Astrocyte (in vitro differentiated cells and primary cell): ENCODE results near the gene ABCG5. TPM values are rescaled to one million over a fixed set of nuclear protein-coding genes. Genes with fewer than 3 reads are reported as not detected.

Source experiments
- DNase-seq: peaks from one replicate; pipeline ENCODE4 v3.0.0-alpha.2; 2010; ENCODE audit warnings: low read depth
- FAIRE-seq: peaks from 2 replicates; lab custom pipeline; 2011; peaks lifted over from hg19 to GRCh38; lab: Jason Lieb, UNC
- H2AFZ ChIP-seq: 2 replicates; pipeline ENCODE4 v1.6.0; 2012; ENCODE audit warnings: low read depth, low read length, inconsistent platforms
- H3K27ac ChIP-seq: 2 replicates; pipeline ENCODE4 v1.5.1; 2011; ENCODE audit warnings: low read depth, low read length, inconsistent platforms
- H3K27me3 ChIP-seq: 2 replicates; pipeline ENCODE4 v1.6.0; 2011; ENCODE audit warnings: low read length, inconsistent platforms; ENCODE audit not compliant: insufficient read depth
- H3K36me3 ChIP-seq: 2 replicates; pipeline ENCODE4 v1.5.1; 2011; ENCODE audit warnings: low read length, inconsistent platforms; ENCODE audit not compliant: insufficient read depth
- H3K4me1 ChIP-seq: 2 replicates; pipeline ENCODE4 v1.5.1; 2011; ENCODE audit warnings: low read length, inconsistent platforms; ENCODE audit not compliant: insufficient read depth
- H3K4me2 ChIP-seq: 2 replicates; pipeline ENCODE4 v1.6.0; 2012; ENCODE audit warnings: low read length, inconsistent platforms
- H3K4me3 ChIP-seq: 2 replicates; pipeline ENCODE4 v1.5.1; 2011; ENCODE audit warnings: low read depth, mild to moderate bottlenecking, low read length, inconsistent platforms; ENCODE audit not compliant: insufficient read depth
- H3K79me2 ChIP-seq: 2 replicates; pipeline ENCODE4 v1.6.0; 2012; ENCODE audit warnings: mild to moderate bottlenecking, low read length, inconsistent platforms; ENCODE audit not compliant: insufficient read depth
- H3K9ac ChIP-seq: 2 replicates; pipeline ENCODE4 v1.6.0; 2012; ENCODE audit warnings: mild to moderate bottlenecking, low read length, inconsistent platforms
- H3K9me3 ChIP-seq: 2 replicates; pipeline ENCODE4 v1.5.1; 2012; ENCODE audit warnings: low read depth, mild to moderate bottlenecking, low read length, inconsistent platforms; ENCODE audit not compliant: insufficient read depth
- H4K20me1 ChIP-seq: 2 replicates; pipeline ENCODE4 v1.6.0; 2012; ENCODE audit warnings: low read length, inconsistent platforms; ENCODE audit not compliant: insufficient read depth
- H3K27ac Mint-ChIP-seq: one replicate; pipeline ENCODE4 v1.8.0; 2021; ENCODE audit warnings: mild to moderate bottlenecking, mixed read lengths; ENCODE audit not compliant: unreplicated experiment
- H3K27me3 Mint-ChIP-seq: one replicate; pipeline ENCODE4 v1.8.0; 2021; ENCODE audit warnings: low read depth, mixed read lengths; ENCODE audit not compliant: unreplicated experiment
- H3K36me3 Mint-ChIP-seq: one replicate; pipeline ENCODE4 v1.8.0; 2021; ENCODE audit warnings: low read depth, mixed read lengths; ENCODE audit not compliant: unreplicated experiment
- H3K4me1 Mint-ChIP-seq: one replicate; pipeline ENCODE4 v1.8.0; 2021; ENCODE audit warnings: low read depth, mixed read lengths; ENCODE audit not compliant: unreplicated experiment
- H3K4me3 Mint-ChIP-seq: one replicate; pipeline ENCODE4 v1.8.0; 2021; ENCODE audit warnings: mild to moderate bottlenecking, moderate library complexity, mixed read lengths; ENCODE audit not compliant: unreplicated experiment
- H3K9me3 Mint-ChIP-seq: one replicate; pipeline ENCODE4 v1.8.0; 2021; ENCODE audit warnings: mild to moderate bottlenecking, mixed read lengths; ENCODE audit not compliant: unreplicated experiment
- EZH2 ChIP-seq: IDR thresholded peaks from 2 replicates; pipeline ENCODE4 v1.6.1; 2012; ENCODE audit warnings: mild to moderate bottlenecking, low read length, inconsistent platforms; ENCODE audit not compliant: insufficient read depth
- total RNA-seq: library from RNA; stranded (reverse); gene quantifications from 2 replicates; pipeline ENCODE4 v1.2.1, GENCODE V29; 2021
- TF ChIP-seq, protein P1 (sequence below): IDR thresholded peaks from 2 replicates; pipeline ENCODE4 v1.5.1; 2011; ENCODE audit warnings: low read depth, mild to moderate bottlenecking, inconsistent platforms, low read length, moderate library complexity; ENCODE audit not compliant: insufficient read depth

ABCG5 gene
- total RNA-seq, 1 donor from 2014 or later: not detected

DNA sequence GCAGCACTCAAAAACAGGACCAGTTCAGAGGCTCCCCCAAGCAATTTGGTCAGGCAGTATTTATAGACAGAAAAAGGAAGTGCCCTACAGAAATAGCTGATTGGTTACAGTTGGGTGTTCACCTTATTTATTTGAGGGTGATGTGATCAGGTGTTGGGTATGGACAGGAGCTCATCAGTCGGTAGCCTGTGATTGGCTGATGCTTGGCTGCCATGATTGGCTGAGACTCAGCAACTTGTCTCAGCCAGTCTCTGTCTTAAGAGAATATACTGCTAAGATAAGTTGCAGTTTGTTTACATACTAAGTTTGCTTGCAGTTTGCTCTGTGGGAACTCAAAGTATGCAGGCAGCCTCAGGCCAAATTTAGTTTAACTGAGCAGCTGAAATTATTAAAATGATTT lies 9.6 kb upstream of the ABCG5 start:
- TF ChIP-seq, protein P1, sequence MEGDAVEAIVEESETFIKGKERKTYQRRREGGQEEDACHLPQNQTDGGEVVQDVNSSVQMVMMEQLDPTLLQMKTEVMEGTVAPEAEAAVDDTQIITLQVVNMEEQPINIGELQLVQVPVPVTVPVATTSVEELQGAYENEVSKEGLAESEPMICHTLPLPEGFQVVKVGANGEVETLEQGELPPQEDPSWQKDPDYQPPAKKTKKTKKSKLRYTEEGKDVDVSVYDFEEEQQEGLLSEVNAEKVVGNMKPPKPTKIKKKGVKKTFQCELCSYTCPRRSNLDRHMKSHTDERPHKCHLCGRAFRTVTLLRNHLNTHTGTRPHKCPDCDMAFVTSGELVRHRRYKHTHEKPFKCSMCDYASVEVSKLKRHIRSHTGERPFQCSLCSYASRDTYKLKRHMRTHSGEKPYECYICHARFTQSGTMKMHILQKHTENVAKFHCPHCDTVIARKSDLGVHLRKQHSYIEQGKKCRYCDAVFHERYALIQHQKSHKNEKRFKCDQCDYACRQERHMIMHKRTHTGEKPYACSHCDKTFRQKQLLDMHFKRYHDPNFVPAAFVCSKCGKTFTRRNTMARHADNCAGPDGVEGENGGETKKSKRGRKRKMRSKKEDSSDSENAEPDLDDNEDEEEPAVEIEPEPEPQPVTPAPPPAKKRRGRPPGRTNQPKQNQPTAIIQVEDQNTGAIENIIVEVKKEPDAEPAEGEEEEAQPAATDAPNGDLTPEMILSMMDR: no peak
- peaks cover 5% of the 10 kb centered on the region for H3K9me3 Mint-ChIP-seq
- Histone ChIP-seq H3K4me1 (no peaks in the 10 kb centered on the region), H3K9ac (no peak overlapping the region), H3K9me3 (no peaks in the 10 kb centered on the region), H3K27ac (no peak overlapping the region), H3K36me3 (no peaks in the 10 kb centered on the region), H3K4me2 (no peak overlapping the region), H3K79me2 (no peaks in the 10 kb centered on the region), H4K20me1 (no peaks in the 10 kb centered on the region), H2AFZ (no peak overlapping the region), H3K27me3 (peaks cover 10% of the 10 kb centered on the region), H3K4me3 (no peak overlapping the region)
- H3K36me3 Mint-ChIP-seq: peaks cover 3% of the 10 kb centered on the region
- H3K27me3 Mint-ChIP-seq: peaks cover 29% of the 10 kb centered on the region
- no peak overlapping the region for H3K4me3 Mint-ChIP-seq
- no peak for DNase-seq
- FAIRE-seq: no peak
- H3K27ac Mint-ChIP-seq: no peak overlapping the region
- no peaks in the 10 kb centered on the region for H3K4me1 Mint-ChIP-seq

DNA sequence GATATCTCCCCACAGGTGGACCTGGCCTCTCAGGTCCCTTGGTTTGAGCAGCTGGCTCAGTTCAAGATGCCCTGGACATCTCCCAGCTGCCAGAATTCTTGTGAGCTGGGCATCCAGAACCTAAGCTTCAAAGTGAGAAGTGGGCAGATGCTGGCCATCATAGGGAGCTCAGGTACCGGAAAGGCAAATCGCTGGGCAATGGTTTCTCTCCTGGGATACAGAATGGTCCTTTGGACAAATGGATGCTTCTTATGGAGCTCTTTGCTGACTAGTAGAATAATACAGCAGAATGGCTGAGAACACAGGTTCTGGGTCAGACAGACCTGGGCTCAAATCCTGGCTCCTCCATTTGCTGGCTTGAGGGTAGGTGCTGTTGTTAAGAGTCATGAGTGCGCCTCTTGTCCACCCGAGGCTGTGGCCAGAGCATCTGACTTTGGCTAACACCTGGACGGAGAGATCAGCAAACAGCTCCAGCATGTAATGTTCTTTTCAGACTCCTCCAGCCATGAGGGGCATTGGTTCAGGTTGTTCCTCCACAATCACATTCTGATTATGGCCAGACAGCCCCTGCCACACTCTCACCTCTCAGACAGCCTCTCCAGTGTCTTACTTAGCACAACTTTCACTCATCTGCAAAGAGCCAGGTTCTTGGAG lies 7.6 kb upstream of the ABCG5 start:
- Histone ChIP-seq H3K4me3 (no peak overlapping the region), H3K27ac (no peak overlapping the region), H3K9me3 (no peaks in the 10 kb centered on the region), H3K27me3 (peaks cover 13% of the 10 kb centered on the region), H3K9ac (no peak overlapping the region), H3K36me3 (no peaks in the 10 kb centered on the region), H3K4me2 (no peak overlapping the region), H3K4me1 (no peaks in the 10 kb centered on the region), H3K79me2 (no peaks in the 10 kb centered on the region), H4K20me1 (no peaks in the 10 kb centered on the region), H2AFZ (no peak overlapping the region)
- TF ChIP-seq, protein P1: no peak
- TF ChIP-seq EZH2: no peak
- Mint-ChIP-seq H3K36me3 (no peaks in the 10 kb centered on the region), H3K9me3 (peaks cover 1% of the 10 kb centered on the region), H3K27me3 (peaks cover 23% of the 10 kb centered on the region), H3K4me1 (no peaks in the 10 kb centered on the region), H3K27ac (no peak overlapping the region), H3K4me3 (no peak overlapping the region)
- FAIRE-seq: no peak
- DNase-seq: no peak

DNA sequence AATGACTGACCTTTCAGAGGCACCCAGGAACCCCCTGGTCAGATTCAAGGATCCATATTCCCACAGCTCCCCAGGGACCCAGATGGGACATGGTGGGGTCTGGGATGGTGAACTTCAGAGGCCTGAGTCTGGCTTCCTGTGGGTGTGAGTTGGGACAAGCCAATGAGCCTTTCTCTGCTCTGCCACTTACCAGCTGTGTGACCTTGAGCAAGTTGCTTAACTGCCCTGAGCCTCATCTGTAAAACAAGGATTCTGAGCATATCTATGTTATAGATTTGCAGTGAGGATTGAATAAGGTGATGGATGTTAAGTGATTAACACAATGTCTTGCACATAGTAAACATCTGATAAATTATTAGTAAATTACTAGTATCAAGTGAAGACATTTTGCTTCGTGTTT lies 6.5 kb upstream of the ABCG5 start:
- Histone ChIP-seq H2AFZ (no peak overlapping the region), H3K9ac (no peak overlapping the region), H3K27me3 (peaks cover 13% of the 10 kb centered on the region), H4K20me1 (no peaks in the 10 kb centered on the region), H3K4me1 (no peaks in the 10 kb centered on the region), H3K4me3 (no peak overlapping the region), H3K79me2 (no peaks in the 10 kb centered on the region), H3K27ac (no peak overlapping the region), H3K9me3 (no peaks in the 10 kb centered on the region), H3K4me2 (no peak overlapping the region), H3K36me3 (no peaks in the 10 kb centered on the region)
- no peak for TF ChIP-seq EZH2
- TF ChIP-seq, protein P1: no peak
- Mint-ChIP-seq H3K4me1 (no peaks in the 10 kb centered on the region), H3K27ac (no peak overlapping the region), H3K9me3 (peaks cover 1% of the 10 kb centered on the region), H3K27me3 (peaks cover 22% of the 10 kb centered on the region), H3K4me3 (no peak overlapping the region), H3K36me3 (no peaks in the 10 kb centered on the region)
- FAIRE-seq (no peak), DNase-seq (no peak)
